ENCODE data around the gene KLHL29.

KLHL29 gene

GRCh38 chr2:23619941-23620340 lies 235.0 kb downstream of the KLHL29 start:
- TF ChIP-seq PAX5 (IDR thresholded peaks at IDR 0.05; ENCODE audit: insufficient read depth, low read length, severe bottlenecking) = no peak
- TF ChIP-seq SPI1 (IDR thresholded peaks at IDR 0.05; ENCODE audit: low read depth, low read length) = no peak
- TF ChIP-seq POLR2A (IDR thresholded peaks at IDR 0.05; ENCODE audit: low read depth, low read length) = no peak
- no peak for TF ChIP-seq POU2F2 (IDR thresholded peaks at IDR 0.05; ENCODE audit: low read depth, low read length)
- TF ChIP-seq POLR2AphosphoS5 (IDR thresholded peaks at IDR 0.05; ENCODE audit: low read depth, low read length) = no peak
- TF ChIP-seq TAF1 (IDR thresholded peaks at IDR 0.05; ENCODE audit: low read depth, low read length) = no peak
- DNase-seq (ENCODE audit: insufficient read length, low spot score) (no peak), FAIRE-seq (no peak)

- DNase-seq (ENCODE audit: insufficient read length, low spot score) = no peak
- FAIRE-seq = no peak
- TF ChIP-seq SPI1 (IDR thresholded peaks at IDR 0.05; ENCODE audit: low read depth, low read length) (no peak), POLR2AphosphoS5 (IDR thresholded peaks at IDR 0.05; ENCODE audit: low read depth, low read length) (no peak), TAF1 (IDR thresholded peaks at IDR 0.05; ENCODE audit: low read depth, low read length) (no peak), POU2F2 (IDR thresholded peaks at IDR 0.05; ENCODE audit: low read depth, low read length) (no peak), PAX5 (IDR thresholded peaks at IDR 0.05; ENCODE audit: insufficient read depth, low read length, severe bottlenecking) (no peak), POLR2A (IDR thresholded peaks at IDR 0.05; ENCODE audit: low read depth, low read length) (no peak)
Measured at GRCh38 chr2:23620841-23621341, 235.9 kb downstream of the KLHL29 start.

- DNase-seq (ENCODE audit: insufficient read length, low spot score) (no peak), FAIRE-seq (no peak)
- TF ChIP-seq POU2F2 (IDR thresholded peaks at IDR 0.05; ENCODE audit: low read depth, low read length) (no peak), PAX5 (IDR thresholded peaks at IDR 0.05; ENCODE audit: insufficient read depth, low read length, severe bottlenecking) (no peak), SPI1 (IDR thresholded peaks at IDR 0.05; ENCODE audit: low read depth, low read length) (no peak), POLR2A (IDR thresholded peaks at IDR 0.05; ENCODE audit: low read depth, low read length) (no peak), TAF1 (IDR thresholded peaks at IDR 0.05; ENCODE audit: low read depth, low read length) (no peak), POLR2AphosphoS5 (IDR thresholded peaks at IDR 0.05; ENCODE audit: low read depth, low read length) (no peak)
Measured at GRCh38 chr2:23621616-23622015, 236.6 kb downstream of the KLHL29 start.

GRCh38 chr2:23622466-23622865 lies 237.5 kb downstream of the KLHL29 start:
- DNase-seq (ENCODE audit: insufficient read length, low spot score) = no peak
- TF ChIP-seq PAX5 (IDR thresholded peaks at IDR 0.05; ENCODE audit: insufficient read depth, low read length, severe bottlenecking) = no peak
- no peak for TF ChIP-seq SPI1 (IDR thresholded peaks at IDR 0.05; ENCODE audit: low read depth, low read length)
- TF ChIP-seq POU2F2 (IDR thresholded peaks at IDR 0.05; ENCODE audit: low read depth, low read length) = no peak
- no peak for TF ChIP-seq POLR2A (IDR thresholded peaks at IDR 0.05; ENCODE audit: low read depth, low read length)
- TF ChIP-seq TAF1 (IDR thresholded peaks at IDR 0.05; ENCODE audit: low read depth, low read length) = no peak
- no peak for FAIRE-seq

- FAIRE-seq = no peak
- DNase-seq (ENCODE audit: insufficient read length, low spot score) = no peak
- no peak for TF ChIP-seq POLR2AphosphoS5 (IDR thresholded peaks at IDR 0.05; ENCODE audit: low read depth, low read length)
- TF ChIP-seq SPI1 (IDR thresholded peaks at IDR 0.05; ENCODE audit: low read depth, low read length) = no peak
- no peak for TF ChIP-seq POU2F2 (IDR thresholded peaks at IDR 0.05; ENCODE audit: low read depth, low read length)
- TF ChIP-seq TAF1 (IDR thresholded peaks at IDR 0.05; ENCODE audit: low read depth, low read length) = no peak
- TF ChIP-seq POLR2A (IDR thresholded peaks at IDR 0.05; ENCODE audit: low read depth, low read length) = no peak
- TF ChIP-seq PAX5 (IDR thresholded peaks at IDR 0.05; ENCODE audit: insufficient read depth, low read length, severe bottlenecking) = no peak
Measured at GRCh38 chr2:23622966-23623675, 238.1 kb downstream of the KLHL29 start.

- FAIRE-seq (peak; percentile 58), DNase-seq (ENCODE audit: insufficient read length, low spot score) (no peak)
- TF ChIP-seq SPI1 (IDR thresholded peaks at IDR 0.05; ENCODE audit: low read depth, low read length) = no peak
Measured at GRCh38 chr2:23624378-23624777, 239.4 kb downstream of the KLHL29 start.

GRCh38 chr2:23624915-23625314 lies 239.9 kb downstream of the KLHL29 start:
- TF ChIP-seq POU2F2 (IDR thresholded peaks at IDR 0.05; ENCODE audit: low read depth, low read length) (no peak), POLR2AphosphoS5 (IDR thresholded peaks at IDR 0.05; ENCODE audit: low read depth, low read length) (no peak), SPI1 (IDR thresholded peaks at IDR 0.05; ENCODE audit: low read depth, low read length) (no peak), POLR2A (IDR thresholded peaks at IDR 0.05; ENCODE audit: low read depth, low read length) (no peak), PAX5 (IDR thresholded peaks at IDR 0.05; ENCODE audit: insufficient read depth, low read length, severe bottlenecking) (no peak), TAF1 (IDR thresholded peaks at IDR 0.05; ENCODE audit: low read depth, low read length) (no peak)
- no peak for DNase-seq (ENCODE audit: insufficient read length, low spot score)
- no peak for FAIRE-seq

- TF ChIP-seq POU2F2 (IDR thresholded peaks at IDR 0.05; ENCODE audit: low read depth, low read length) (no peak), SPI1 (IDR thresholded peaks at IDR 0.05; ENCODE audit: low read depth, low read length) (no peak), POLR2A (IDR thresholded peaks at IDR 0.05; ENCODE audit: low read depth, low read length) (no peak), POLR2AphosphoS5 (IDR thresholded peaks at IDR 0.05; ENCODE audit: low read depth, low read length) (no peak), TAF1 (IDR thresholded peaks at IDR 0.05; ENCODE audit: low read depth, low read length) (no peak), PAX5 (IDR thresholded peaks at IDR 0.05; ENCODE audit: insufficient read depth, low read length, severe bottlenecking) (no peak)
- FAIRE-seq (no peak), DNase-seq (ENCODE audit: insufficient read length, low spot score) (no peak)
Measured at GRCh38 chr2:23625726-23626125, 240.7 kb downstream of the KLHL29 start.

GRCh38 chr2:23626701-23627230 lies 241.8 kb downstream of the KLHL29 start:
- TF ChIP-seq SPI1 (IDR thresholded peaks at IDR 0.05; ENCODE audit: low read depth, low read length) (no peak), POLR2AphosphoS5 (IDR thresholded peaks at IDR 0.05; ENCODE audit: low read depth, low read length) (no peak), TAF1 (IDR thresholded peaks at IDR 0.05; ENCODE audit: low read depth, low read length) (no peak), POU2F2 (IDR thresholded peaks at IDR 0.05; ENCODE audit: low read depth, low read length) (no peak), POLR2A (IDR thresholded peaks at IDR 0.05; ENCODE audit: low read depth, low read length) (no peak), PAX5 (IDR thresholded peaks at IDR 0.05; ENCODE audit: insufficient read depth, low read length, severe bottlenecking) (no peak)
- DNase-seq (ENCODE audit: insufficient read length, low spot score) (no peak), FAIRE-seq (no peak)
